HG02884 (cell line): Measurements from ENCODE around the gene ZNF391.
"Not testable (repeated sequence)": the region's sequence is repeated elsewhere in the genome, so short reads cannot be mapped to it uniquely, and the experiment has no call there.

ENCODE experiments used
- ATAC-seq: cut with Tn5 transposase; IDR thresholded peaks from one replicate; pipeline ENCODE4 v1.9.1; 2021; ENCODE audit warnings: mild to moderate bottlenecking, moderate library complexity; ENCODE audit not compliant: unreplicated experiment

Gene ZNF391

GRCh38 chr6:27422651-27423332 lies 34.2 kb downstream of the ZNF391 start:
- ATAC-seq = no peak

GRCh38 chr6:27424851-27425250 lies 36.3 kb downstream of the ZNF391 start:
- ATAC-seq = not testable (repeated sequence)

GRCh38 chr6:27426045-27426620 lies 37.6 kb downstream of the ZNF391 start:
- ATAC-seq = no peak

GRCh38 chr6:27428502-27428901 lies 39.9 kb downstream of the ZNF391 start:
- no peak for ATAC-seq

DNA sequence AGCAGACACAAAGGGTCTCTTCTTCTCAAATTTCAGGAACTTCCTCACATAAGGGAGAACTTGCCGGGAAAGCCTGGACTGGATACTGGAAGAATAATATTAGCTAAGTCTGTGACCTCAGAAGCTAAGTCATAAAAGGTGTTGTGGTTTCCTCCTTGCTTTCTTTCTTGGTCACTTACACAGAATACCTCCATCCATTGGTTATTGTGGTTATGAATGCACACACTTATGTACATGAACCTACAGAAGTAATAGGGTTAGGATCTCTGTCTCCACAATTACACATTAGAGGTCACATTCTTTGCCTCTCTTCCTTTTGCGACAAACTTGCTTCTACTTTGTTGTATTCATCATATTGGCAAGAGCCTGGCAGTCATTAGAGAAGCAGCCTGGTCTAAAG lies 40.4 kb downstream of the ZNF391 start:
- ATAC-seq = no peak

DNA sequence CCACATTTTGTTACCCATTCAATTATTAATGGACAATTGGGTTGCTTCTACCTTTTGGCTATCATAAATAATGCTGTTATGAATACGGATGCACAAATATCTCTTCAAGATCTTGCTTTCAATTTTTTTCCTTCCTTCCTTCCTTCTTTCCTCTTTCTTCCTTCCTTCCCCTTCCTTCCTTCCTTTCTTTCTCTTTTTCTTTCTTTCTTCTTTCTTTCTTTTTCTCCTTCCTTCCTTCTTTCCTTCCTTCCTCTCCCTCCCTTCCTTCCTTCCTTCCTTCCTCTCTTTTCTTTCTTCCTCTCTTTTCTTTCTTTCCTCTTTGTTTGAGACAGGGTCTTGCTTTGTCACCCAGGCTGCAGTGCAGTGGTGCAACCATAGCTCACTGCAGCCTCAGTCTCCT lies 45.2 kb downstream of the ZNF391 start:
- no peak for ATAC-seq

GRCh38 chr6:27439371-27439770 lies 50.8 kb downstream of the ZNF391 start:
- ATAC-seq = no peak

GRCh38 chr6:27441001-27441400 lies 52.4 kb downstream of the ZNF391 start:
- ATAC-seq = no peak

DNA sequence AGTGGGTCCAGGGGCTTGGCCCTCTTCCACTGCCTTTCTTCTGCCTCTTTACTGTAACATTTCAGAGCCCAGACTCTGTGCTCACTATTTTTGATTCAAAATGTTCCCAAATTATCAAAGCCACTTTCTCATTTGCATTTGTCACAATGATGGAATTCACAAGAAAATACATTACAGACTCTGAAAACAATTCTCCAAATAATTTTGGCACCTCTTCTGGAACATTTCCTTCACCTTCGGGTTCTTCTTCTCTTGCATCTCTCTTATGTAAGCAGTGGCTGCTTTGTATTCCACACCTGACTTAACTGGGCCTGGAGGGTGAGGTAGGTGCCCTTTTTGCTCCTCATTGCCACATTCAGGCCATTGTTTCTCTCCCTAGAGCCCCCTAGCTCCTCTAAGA lies 54.4 kb downstream of the ZNF391 start:
- no peak for ATAC-seq

- no peak for ATAC-seq
Measured at GRCh38 chr6:27448456-27448855, 59.9 kb downstream of the ZNF391 start.

DNA sequence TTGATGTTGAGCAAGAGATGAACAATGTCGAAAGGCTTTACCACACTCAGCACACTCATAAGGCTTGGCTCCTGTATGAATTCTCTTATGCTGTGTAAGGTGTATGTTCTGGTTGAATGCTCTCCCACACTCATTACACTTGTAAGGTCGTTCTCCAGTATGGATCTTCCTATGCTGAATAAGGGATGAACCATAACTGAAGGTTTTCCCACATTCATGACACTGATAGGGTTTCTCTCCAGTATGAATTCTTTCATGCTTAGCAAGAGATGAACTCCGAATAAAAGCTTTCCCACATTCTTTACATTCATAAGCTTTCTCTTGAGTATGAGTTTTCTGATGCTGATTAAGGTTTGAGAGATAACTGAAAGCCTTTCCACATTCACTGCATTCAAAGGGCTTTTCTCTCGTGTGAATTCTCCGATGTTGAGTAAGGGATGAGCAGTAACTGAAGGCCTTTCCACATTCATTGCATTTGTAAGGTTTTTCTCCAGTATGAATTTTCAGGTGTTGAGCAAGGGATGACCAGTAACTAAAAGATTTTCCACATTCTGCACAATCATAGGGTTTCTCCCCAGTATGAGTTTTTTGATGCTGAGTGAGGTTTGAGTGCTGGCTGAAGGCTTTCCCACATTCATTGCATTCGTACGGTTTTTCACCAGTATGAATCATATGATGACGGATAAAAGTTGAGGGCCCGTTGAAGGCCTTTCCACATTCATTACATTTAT lies 63.3 kb downstream of the ZNF391 start:
- ATAC-seq = no peak

DNA sequence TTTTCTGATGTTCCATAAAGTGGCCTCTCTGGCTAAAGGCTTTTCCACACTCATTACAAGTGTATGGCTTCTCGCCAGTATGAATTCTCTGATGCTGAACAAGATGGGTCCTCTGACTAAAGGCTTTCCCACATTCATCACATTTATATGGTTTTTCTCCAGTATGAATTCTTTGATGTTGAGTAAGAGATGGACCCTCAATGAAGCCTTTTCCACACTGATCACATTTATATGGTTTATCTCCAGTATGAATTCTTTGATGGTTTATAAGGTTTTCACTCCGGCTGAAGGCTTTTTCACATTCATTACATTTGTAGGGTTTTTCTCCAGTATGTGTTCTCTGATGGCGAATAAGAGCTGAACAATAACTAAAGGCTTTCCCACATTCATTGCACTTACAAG lies 63.9 kb downstream of the ZNF391 start:
- ATAC-seq = no peak
